Naive thymus-derived CD4-positive, alpha-beta T cell (primary cell): ENCODE results near the gene SULF2. TPM values are rescaled to one million over a fixed set of nuclear protein-coding genes. Genes with fewer than 3 reads are reported as not detected.

Experiments used
- ATAC-seq: fragments of 150-1000 bp; cut with Tn5 transposase; 2 replicates; pipeline ENCODE4 v1.10.0; 2021; ENCODE audit warnings: mild to moderate bottlenecking, moderate library complexity
- CTCF ChIA-PET: fragments of 350-600 bp; sonication (Branson Sonifier 250); formaldehyde crosslinking; loops from one replicate; lab custom pipeline; 2021; ENCODE audit warnings: antibody characterized with exemption; lab: Charles Lee
- POLR2A ChIA-PET: fragments of 350-600 bp; sonication (Branson Sonifier 250); formaldehyde crosslinking; loops from one replicate; lab custom pipeline; 2021; ENCODE audit warnings: antibody characterized with exemption, inconsistent platforms; lab: Charles Lee
- DNase-seq, 9 donors: peaks; one replicate each; pipeline versions ENCODE4 v3.0.0 to v3.0.0-alpha.2; 2020 to 2022; ENCODE audit warnings: mixed read lengths in 1 of 9
- H3K27ac ChIP-seq: one replicate; pipeline ENCODE4 v1.7.0; 2013; ENCODE audit warnings: mild to moderate bottlenecking, low read depth, low read length, moderate library complexity
- H3K27me3 ChIP-seq, 2 donors: one replicate each; pipeline ENCODE4 v1.7.0; 2013; ENCODE audit warnings: low read length in 2 of 2, mild to moderate bottlenecking in 2 of 2, moderate library complexity in 2 of 2; ENCODE audit not compliant: control insufficient read depth in 2 of 2, insufficient read depth in 2 of 2
- H3K36me3 ChIP-seq, 3 experiments: 1 replicate in 2 of 3; 2 replicates in 1 of 3; pipeline ENCODE4 v1.7.0; 2013; ENCODE audit warnings: low read length in 3 of 3, mild to moderate bottlenecking in 3 of 3, moderate library complexity in 1 of 3; ENCODE audit not compliant: insufficient read depth in 3 of 3, control insufficient read depth in 2 of 3
- H3K4me1 ChIP-seq, 2 donors: one replicate each; pipeline ENCODE4 v1.7.0; 2013; ENCODE audit warnings: low read length in 2 of 2, mild to moderate bottlenecking in 2 of 2, moderate library complexity in 1 of 2; ENCODE audit not compliant: control insufficient read depth in 2 of 2, insufficient read depth in 2 of 2
- H3K4me3 ChIP-seq: 2 replicates; pipeline ENCODE4 v1.7.0; 2013; ENCODE audit warnings: mild to moderate bottlenecking, low read length
- H3K9me3 ChIP-seq, 3 experiments: 1 replicate in 2 of 3; 2 replicates in 1 of 3; pipeline ENCODE4 v1.7.0; 2013; ENCODE audit warnings: low read length in 3 of 3; ENCODE audit not compliant: control insufficient read depth in 2 of 3
- H3K27ac Mint-ChIP-seq, 9 donors: one replicate each; pipeline ENCODE4 v1.8.0; 2020 to 2022; ENCODE audit warnings: mixed read lengths in 9 of 9, mild to moderate bottlenecking in 8 of 9, moderate library complexity in 5 of 9, inconsistent platforms in 2 of 9
- H3K27me3 Mint-ChIP-seq, 5 donors: one replicate each; pipeline ENCODE4 v1.8.0; 2021 to 2022; ENCODE audit warnings: mixed read lengths in 5 of 5, mild to moderate bottlenecking in 1 of 5
- H3K36me3 Mint-ChIP-seq, 5 donors: one replicate each; pipeline ENCODE4 v1.8.0; 2020 to 2022; ENCODE audit warnings: mixed read lengths in 5 of 5, mild to moderate bottlenecking in 3 of 5, inconsistent platforms in 1 of 5
- H3K4me1 Mint-ChIP-seq, 7 donors: one replicate each; pipeline ENCODE4 v1.8.0; 2020 to 2022; ENCODE audit warnings: mixed read lengths in 7 of 7, mild to moderate bottlenecking in 3 of 7, inconsistent platforms in 1 of 7
- H3K4me3 Mint-ChIP-seq, 10 donors: one replicate each; pipeline ENCODE4 v1.8.0; 2020 to 2022; ENCODE audit warnings: mild to moderate bottlenecking in 10 of 10, mixed read lengths in 10 of 10, moderate library complexity in 6 of 10, inconsistent platforms in 2 of 10
- H3K9me3 Mint-ChIP-seq, 11 donors: one replicate each; pipeline ENCODE4 v1.8.0; 2020 to 2022; ENCODE audit warnings: mixed read lengths in 11 of 11, mild to moderate bottlenecking in 4 of 11, inconsistent platforms in 1 of 11, moderate library complexity in 1 of 11
- intact Hi-C, 2 donors: fragments of 100-400 bp; cut with micrococcal nuclease; formaldehyde crosslinking; loops; one replicate each; pipeline ENCODE4 v1.15.1; 2023
- polyA plus RNA-seq, 2 donors: library from polyadenylated mRNA; unstranded; fragments of 300-500 nt; fragmentation: Illumina TruSeq; gene quantifications; one replicate each; pipeline ENCODE4 v1.2.3, GENCODE V29; 2021
- total RNA-seq, 6 experiments: library from RNA in 5 of 6; stranded (reverse) in 5 of 6; gene quantifications; 1 replicate in 5 of 6; 2 replicates in 1 of 6; pipeline ENCODE4 v1.2.3 and lab custom pipeline; 2021 to 2026

SULF2 gene
- total and polyA plus RNA-seq, 7 experiments from 2014 or later: 0.43 to 133 (median 1.5) TPM

GRCh38 chr20:47821481-47822100 lies 36.3 kb upstream of the SULF2 start:
- no peak overlapping the region for H3K27ac Mint-ChIP-seq
- H3K4me1 ChIP-seq: no peaks in the 10 kb centered on the region
- ATAC-seq: no peak

GRCh38 chr20:47818996-47819609 lies 33.8 kb upstream of the SULF2 start:
- H3K9me3 ChIP-seq: no peaks in the 10 kb centered on the region
- no peaks in the 10 kb centered on the region for H3K27me3 ChIP-seq
- H3K4me1 Mint-ChIP-seq: no peaks in the 10 kb centered on the region
- no peaks in the 10 kb centered on the region for H3K4me1 ChIP-seq
- ATAC-seq (no peak), DNase-seq (no peak)
- ChIA-PET POLR2A (no interaction called here), CTCF (no interaction called here)
- H3K27ac ChIP-seq: no peak overlapping the region
- no peaks in the 10 kb centered on the region for H3K36me3 ChIP-seq
- no peak overlapping the region for H3K4me3 ChIP-seq
- H3K4me3 Mint-ChIP-seq: no peak overlapping the region
- no peak overlapping the region for H3K27ac Mint-ChIP-seq
- peaks cover 0 to 7% (median 2%) of the 10 kb centered on the region in 11 donors for H3K9me3 Mint-ChIP-seq
- intact Hi-C loops: no loop called here
- H3K36me3 Mint-ChIP-seq: peaks cover 0 to under 1% (median 0%) of the 10 kb centered on the region in 5 donors
- H3K27me3 Mint-ChIP-seq: peaks cover 17 to 27% (median 23%) of the 10 kb centered on the region in 5 donors

More at GRCh38 chr20:47821481-47822100, 36.3 kb upstream of the SULF2 start:
- Histone ChIP-seq H3K27ac (no peak overlapping the region), H3K4me3 (no peak overlapping the region), H3K36me3 (no peaks in the 10 kb centered on the region), H3K27me3 (no peaks in the 10 kb centered on the region), H3K9me3 (no peaks in the 10 kb centered on the region)
- H3K4me1 Mint-ChIP-seq: no peaks in the 10 kb centered on the region
- no peaks in the 10 kb centered on the region for H3K36me3 Mint-ChIP-seq
- no peaks in the 10 kb centered on the region for H3K9me3 Mint-ChIP-seq
- intact Hi-C loops: no loop called here
- no peak overlapping the region for H3K4me3 Mint-ChIP-seq
- H3K27me3 Mint-ChIP-seq: peaks cover 5 to 21% (median 17%) of the 10 kb centered on the region in 5 donors
- POLR2A ChIA-PET: no interaction called here
- CTCF ChIA-PET: no interaction called here
- DNase-seq: no peak

GRCh38 chr20:47818466-47818865 lies 33.2 kb upstream of the SULF2 start:
- POLR2A ChIA-PET: no interaction called here
- Mint-ChIP-seq H3K4me3 (no peak overlapping the region), H3K27ac (no peak overlapping the region), H3K27me3 (peaks cover 22 to 32% (median 29%) of the 10 kb centered on the region in 5 donors), H3K9me3 (peaks cover 0 to 11% (median 5%) of the 10 kb centered on the region in 11 donors), H3K4me1 (no peaks in the 10 kb centered on the region), H3K36me3 (peaks cover 0 to 3% (median 0%) of the 10 kb centered on the region in 5 donors)
- intact Hi-C loops: no loop called here
- H3K9me3 ChIP-seq: no peaks in the 10 kb centered on the region
- no peaks in the 10 kb centered on the region for H3K4me1 ChIP-seq
- H3K4me3 ChIP-seq: no peak overlapping the region
- ATAC-seq (no peak), DNase-seq (no peak)
- CTCF ChIA-PET: no interaction called here
- H3K27me3 ChIP-seq: no peaks in the 10 kb centered on the region
- H3K27ac ChIP-seq: no peak overlapping the region
- H3K36me3 ChIP-seq: no peaks in the 10 kb centered on the region

DNA sequence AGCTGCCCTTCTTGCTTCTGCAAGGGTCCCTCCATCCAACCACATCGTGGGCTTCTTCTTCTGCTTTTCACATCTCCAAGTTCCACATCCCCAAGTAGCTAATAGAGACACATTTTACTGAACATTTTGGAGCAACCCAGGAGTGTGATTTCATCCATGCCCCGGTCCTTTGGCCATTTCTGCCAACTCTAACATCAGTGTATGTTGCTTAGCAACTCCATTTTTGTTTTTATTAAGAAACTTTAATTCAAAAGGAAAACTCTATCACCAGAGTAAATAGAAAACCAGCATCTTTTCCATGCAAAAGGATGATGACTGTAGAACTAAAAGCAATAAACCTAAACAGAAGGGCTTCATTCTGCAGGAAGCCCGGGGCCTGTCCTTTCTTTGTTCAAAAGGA lies 32.7 kb upstream of the SULF2 start:
- Histone ChIP-seq H3K4me3 (no peak overlapping the region), H3K4me1 (no peaks in the 10 kb centered on the region), H3K36me3 (no peaks in the 10 kb centered on the region), H3K27ac (no peak overlapping the region), H3K9me3 (no peaks in the 10 kb centered on the region), H3K27me3 (no peaks in the 10 kb centered on the region)
- H3K4me3 Mint-ChIP-seq: no peak overlapping the region
- H3K9me3 Mint-ChIP-seq: peaks cover 0 to 11% (median 5%) of the 10 kb centered on the region in 11 donors
- H3K4me1 Mint-ChIP-seq: no peaks in the 10 kb centered on the region
- CTCF ChIA-PET: no interaction called here
- DNase-seq (no peak), ATAC-seq (no peak)
- intact Hi-C loops: no loop called here
- peaks cover 0 to 3% (median 0%) of the 10 kb centered on the region in 5 donors for H3K36me3 Mint-ChIP-seq
- no peak overlapping the region for H3K27ac Mint-ChIP-seq
- H3K27me3 Mint-ChIP-seq: peaks cover 25 to 32% (median 32%) of the 10 kb centered on the region in 5 donors
- POLR2A ChIA-PET: no interaction called here

DNA sequence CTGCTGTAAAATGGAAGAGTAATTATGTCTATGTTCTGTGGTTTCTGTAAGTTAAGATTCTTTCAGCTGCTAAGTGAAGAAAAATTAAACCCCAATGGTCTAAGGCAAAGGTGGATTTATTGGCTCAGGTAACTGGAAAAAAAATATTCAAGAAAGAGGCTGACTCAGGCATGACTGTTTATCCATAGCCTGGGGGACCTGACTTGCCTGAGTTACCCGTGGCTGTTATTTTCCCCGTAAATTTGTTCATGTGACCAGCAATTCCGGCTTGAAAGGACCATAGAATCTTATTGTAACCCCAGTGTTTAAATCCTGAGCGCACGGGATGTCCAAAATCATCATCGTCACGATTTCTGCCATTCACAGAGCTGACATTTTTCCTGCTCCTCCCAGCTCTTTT lies 32.3 kb upstream of the SULF2 start:
- H3K27ac ChIP-seq: no peak overlapping the region
- H3K9me3 ChIP-seq: no peaks in the 10 kb centered on the region
- ATAC-seq (no peak), DNase-seq (no peak)
- Mint-ChIP-seq H3K9me3 (peaks cover 0 to 11% (median 5%) of the 10 kb centered on the region in 11 donors), H3K27me3 (peaks cover 25 to 36% (median 32%) of the 10 kb centered on the region in 5 donors), H3K27ac (no peak overlapping the region), H3K4me3 (no peak overlapping the region), H3K4me1 (no peaks in the 10 kb centered on the region), H3K36me3 (peaks cover 0 to 3% (median 0%) of the 10 kb centered on the region in 5 donors)
- H3K27me3 ChIP-seq: peaks cover 0 to 1% of the 10 kb centered on the region in 2 donors
- no peak overlapping the region for H3K4me3 ChIP-seq
- intact Hi-C loops: no loop called here
- CTCF ChIA-PET: no interaction called here
- no peaks in the 10 kb centered on the region for H3K4me1 ChIP-seq
- POLR2A ChIA-PET: no interaction called here
- H3K36me3 ChIP-seq: no peaks in the 10 kb centered on the region

GRCh38 chr20:47816487-47817451 lies 31.5 kb upstream of the SULF2 start:
- no peaks in the 10 kb centered on the region for H3K9me3 ChIP-seq
- H3K27ac ChIP-seq: no peak overlapping the region
- H3K27me3 ChIP-seq: peaks cover 0 to 2% of the 10 kb centered on the region in 2 donors
- intact Hi-C loops: no loop called here
- Mint-ChIP-seq H3K4me1 (no peaks in the 10 kb centered on the region), H3K9me3 (peaks cover 0 to 12% (median 5%) of the 10 kb centered on the region in 11 donors), H3K36me3 (peaks cover 0 to 3% (median 0%) of the 10 kb centered on the region in 5 donors), H3K27ac (no peak overlapping the region), H3K27me3 (peaks cover 31 to 41% (median 35%) of the 10 kb centered on the region in 5 donors), H3K4me3 (no peak overlapping the region)
- no peak overlapping the region for H3K4me3 ChIP-seq
- ChIA-PET POLR2A (no interaction called here), CTCF (no interaction called here)
- ATAC-seq: no peak
- no peaks in the 10 kb centered on the region for H3K4me1 ChIP-seq
- no peaks in the 10 kb centered on the region for H3K36me3 ChIP-seq
- DNase-seq: no peak
